CMK (cell line): Measurements from ENCODE around the gene UACA.
"Not testable (repeated sequence)": the region's sequence is repeated elsewhere in the genome, so short reads cannot be mapped to it uniquely, and the experiment has no call there.

ENCODE experiments used
- DNase-seq: peaks from one replicate; pipeline ENCODE4 v3.0.0-alpha.2; 2010; ENCODE audit warnings: low read depth

The UACA gene, protein sequence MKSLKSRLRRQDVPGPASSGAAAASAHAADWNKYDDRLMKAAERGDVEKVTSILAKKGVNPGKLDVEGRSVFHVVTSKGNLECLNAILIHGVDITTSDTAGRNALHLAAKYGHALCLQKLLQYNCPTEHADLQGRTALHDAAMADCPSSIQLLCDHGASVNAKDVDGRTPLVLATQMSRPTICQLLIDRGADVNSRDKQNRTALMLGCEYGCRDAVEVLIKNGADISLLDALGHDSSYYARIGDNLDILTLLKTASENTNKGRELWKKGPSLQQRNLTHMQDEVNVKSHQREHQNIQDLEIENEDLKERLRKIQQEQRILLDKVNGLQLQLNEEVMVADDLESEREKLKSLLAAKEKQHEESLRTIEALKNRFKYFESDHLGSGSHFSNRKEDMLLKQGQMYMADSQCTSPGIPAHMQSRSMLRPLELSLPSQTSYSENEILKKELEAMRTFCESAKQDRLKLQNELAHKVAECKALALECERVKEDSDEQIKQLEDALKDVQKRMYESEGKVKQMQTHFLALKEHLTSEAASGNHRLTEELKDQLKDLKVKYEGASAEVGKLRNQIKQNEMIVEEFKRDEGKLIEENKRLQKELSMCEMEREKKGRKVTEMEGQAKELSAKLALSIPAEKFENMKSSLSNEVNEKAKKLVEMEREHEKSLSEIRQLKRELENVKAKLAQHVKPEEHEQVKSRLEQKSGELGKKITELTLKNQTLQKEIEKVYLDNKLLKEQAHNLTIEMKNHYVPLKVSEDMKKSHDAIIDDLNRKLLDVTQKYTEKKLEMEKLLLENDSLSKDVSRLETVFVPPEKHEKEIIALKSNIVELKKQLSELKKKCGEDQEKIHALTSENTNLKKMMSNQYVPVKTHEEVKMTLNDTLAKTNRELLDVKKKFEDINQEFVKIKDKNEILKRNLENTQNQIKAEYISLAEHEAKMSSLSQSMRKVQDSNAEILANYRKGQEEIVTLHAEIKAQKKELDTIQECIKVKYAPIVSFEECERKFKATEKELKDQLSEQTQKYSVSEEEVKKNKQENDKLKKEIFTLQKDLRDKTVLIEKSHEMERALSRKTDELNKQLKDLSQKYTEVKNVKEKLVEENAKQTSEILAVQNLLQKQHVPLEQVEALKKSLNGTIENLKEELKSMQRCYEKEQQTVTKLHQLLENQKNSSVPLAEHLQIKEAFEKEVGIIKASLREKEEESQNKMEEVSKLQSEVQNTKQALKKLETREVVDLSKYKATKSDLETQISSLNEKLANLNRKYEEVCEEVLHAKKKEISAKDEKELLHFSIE (N-terminal part only)

DNA sequence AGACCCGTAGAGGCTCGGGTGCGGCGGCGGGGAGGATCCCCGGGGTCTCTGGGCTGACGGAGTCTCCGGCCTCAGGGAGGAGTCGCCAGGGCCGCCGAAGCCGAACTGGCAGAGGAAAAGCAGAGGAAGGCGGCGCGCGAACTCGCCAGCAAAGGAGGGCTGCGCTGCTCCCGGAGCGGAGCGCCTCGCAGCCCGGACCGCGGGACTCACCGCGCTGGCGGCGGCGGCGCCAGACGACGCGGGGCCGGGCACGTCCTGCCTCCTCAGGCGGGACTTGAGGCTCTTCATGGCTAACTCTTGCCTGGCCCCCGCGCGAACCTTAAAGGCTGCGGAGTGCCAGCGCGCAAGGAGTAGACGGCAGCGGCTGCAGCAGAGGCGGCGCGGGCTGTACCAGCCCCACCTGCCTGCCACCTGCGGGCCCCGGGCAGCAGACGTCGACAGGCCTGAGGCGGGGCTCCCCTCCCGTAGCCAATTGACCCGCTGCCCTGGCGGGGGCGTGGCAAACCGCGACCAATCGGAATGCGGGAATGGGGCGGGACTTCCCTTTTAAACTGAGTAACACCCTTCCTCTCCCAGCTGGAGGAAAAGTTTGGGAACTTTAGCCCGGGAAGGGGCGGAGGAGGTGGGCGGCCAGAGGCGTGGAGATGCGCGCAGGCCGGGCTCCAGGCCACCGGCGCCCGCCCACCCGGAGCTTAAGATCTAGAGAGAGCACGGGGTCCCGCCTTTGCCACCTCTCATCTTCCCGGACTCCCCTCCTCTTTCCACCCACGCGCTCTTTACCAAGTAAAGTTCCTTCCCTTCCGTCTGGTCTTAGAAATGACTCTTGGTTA, at the start of gene UACA:
Gene UACA (minus strand): TSS at position 439 of the 830 bp plus-strand sequence. CDS start 151 bp downstream, at position 288.
- peak; percentile 88 for DNase-seq

DNA sequence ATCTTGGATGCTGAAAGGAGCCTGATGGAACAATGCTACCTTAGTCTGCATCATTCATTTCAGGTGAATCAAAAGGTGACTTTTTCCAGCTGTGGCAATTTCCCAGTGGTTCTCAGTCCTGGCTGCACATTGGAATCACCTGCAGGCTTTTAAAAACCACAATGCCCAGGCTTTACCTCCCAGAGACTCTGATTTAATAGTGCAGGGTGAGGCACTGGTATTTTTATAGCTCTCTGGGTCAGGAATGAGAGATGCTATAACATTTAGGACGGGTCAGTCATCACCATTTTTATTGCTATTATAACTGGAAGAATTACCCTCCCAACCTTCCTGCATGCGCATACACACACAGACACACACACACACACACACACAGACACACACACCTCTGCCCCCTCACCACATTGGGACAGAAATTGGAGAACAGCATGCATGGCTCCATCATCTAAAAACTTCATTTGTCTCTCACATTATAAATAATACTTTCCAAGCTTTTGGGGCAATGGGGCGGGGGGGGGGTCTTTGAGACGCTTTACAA, 49.5 kb upstream of the UACA start:
- DNase-seq, result no peak

DNA sequence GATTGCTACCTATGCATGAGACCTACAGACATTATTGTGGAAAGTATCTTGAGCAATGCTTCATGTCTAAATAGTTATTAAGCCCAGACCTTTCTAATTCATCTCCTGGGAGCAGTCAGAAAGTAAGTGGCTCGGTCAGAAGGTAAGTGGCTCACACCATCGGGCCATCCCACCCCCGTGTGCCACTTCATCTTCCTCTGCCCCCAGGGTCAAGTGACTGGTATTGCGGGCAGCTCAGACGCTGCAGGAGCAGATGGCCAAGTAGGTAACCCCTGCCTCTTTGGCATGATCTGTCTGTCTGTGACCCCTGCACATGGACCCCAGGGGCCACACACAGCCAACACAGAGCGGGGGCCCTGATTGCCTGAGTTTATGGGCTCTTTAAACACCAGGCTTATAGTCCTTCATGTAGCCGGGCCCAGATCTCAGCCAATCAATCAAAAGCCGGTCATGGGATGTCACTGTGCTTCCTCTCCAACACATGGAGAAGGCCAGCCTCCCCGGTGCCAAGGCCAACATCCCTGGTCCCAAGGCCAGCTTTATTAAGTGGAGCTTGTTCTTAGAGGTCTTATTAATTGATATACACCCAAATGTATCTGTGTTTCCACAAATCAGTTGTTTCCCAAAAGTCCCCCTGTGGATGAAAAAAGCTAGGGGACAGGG, 47.7 kb upstream of the UACA start:
- DNase-seq, result no peak

DNA sequence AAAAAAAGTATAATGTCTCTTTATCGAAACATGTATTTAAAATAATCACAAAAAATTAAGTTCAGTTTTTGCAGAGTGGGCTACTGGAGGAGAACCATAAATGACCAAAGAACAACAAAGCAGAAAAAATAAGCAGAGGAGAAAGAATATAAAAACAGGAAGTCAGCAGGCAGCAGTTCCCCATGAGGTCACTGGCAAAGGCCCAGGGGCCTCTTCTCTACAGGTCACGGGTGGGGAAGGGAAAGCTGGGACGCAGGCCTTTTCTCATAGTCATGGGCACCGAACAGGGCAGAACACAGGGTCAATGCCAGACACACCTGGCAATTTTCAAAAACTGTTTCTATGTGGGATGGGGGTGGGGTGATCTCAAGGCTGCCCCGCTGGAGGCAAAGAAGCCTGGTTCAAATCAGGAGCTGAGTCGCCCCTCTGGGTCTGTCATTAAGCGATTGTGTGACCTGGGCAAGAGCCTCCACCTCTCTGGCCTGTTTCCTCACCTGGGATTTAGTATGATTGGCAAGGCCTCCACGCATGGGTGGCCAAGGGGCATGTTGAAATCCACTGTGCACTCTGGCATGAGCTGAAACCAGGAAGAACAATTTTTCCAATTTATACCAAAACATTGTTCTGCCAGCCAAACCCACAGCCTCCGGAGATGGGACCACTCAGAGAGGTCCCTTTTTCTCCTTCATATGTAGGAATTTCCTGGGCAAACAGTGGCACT, 43.8 kb upstream of the UACA start:
- DNase-seq, result no peak

DNA sequence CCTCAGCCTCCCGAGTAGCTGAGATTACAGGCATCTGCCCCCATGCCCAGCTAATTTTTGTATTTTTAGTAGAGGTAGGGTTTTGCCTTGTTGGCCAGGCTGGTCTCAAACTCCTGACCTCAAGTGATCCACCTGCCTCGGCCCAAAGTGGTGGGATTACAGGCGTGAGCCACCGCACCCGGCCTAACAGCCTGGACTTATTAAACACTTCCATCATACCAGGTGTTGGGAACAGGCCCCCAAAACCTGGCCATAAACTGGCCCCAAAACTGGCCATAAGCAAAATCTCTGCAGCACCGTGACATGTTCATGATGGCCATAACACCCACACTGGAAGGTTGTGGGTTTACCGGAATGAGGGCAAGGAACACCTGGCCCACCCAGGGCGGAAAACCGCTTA, 41.0 kb upstream of the UACA start:
- DNase-seq, result not testable (repeated sequence)

DNA sequence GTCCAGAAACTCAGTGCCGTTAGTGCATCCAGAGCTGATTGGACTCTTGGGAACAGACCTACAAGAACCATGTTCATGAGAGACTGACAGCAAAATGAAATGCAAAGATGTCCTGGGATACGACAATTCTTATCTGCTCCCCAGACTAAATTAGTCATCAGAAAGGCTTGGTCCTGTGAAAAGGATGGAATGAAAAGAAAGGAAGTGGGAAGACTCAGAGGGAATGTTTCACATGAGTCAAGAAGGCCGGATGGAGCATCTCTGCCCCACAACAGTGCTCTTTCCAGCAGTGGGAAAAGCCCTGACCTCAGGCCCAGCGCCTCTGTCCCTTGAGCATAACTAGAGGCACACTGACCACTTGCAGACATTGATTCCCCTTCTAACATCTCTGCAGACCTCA, 39.3 kb upstream of the UACA start:
- no peak for DNase-seq

DNA sequence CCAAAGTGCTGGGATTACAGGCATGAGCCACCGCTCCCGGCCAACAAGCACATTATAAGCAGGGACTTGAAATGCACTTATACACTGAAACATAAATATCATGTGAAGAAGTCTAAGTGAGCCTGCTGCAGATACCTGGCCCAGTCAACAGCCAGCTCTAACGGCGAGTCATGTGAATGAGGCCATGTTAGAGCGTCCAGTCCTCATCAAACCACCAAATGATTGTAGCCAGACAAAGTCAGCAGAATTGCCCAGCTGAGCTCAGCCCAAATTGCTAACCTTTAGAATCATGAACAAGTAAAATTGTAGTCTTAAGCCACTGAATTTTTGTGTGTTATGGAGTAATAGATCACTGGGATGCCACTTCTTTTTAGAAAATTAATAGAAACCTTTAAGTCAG, 37.8 kb upstream of the UACA start:
- DNase-seq, result no peak

DNA sequence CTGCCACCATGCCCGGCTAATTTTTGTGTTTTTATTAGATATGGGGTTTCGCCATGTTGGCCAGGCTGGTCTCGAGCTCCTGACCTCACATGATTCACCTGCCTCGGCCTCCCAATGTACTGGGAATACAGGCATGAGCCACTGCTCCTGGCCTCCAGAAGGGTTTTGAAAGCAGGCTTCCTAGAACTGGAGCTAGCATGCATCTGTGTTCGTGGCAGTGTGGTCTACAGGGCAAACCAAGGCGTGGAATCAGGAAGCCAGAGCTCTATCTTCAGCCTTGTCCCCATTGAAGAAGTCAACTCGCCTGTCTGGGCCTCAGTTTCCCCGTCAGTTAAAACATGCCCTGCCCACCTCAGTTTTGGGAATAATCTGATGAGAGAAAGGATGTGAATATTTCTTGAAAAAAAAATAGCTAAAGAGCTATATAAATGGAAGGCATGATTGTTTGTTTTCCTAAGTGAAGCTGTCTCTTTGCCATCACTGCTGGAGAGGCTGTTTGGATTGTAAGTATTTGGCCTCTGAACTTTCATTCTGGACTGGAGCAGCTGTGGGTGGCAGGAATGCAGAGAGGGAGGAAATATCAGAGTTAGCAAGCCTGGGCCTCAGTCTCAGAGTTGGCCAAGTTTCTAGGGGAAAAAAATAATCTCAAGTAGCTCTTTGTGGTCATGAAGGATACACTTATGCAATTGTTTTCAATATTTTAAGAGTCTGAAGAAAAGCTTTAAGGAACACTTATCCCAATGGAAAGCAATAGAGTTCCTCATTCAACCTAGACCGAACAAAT, 36.5 kb upstream of the UACA start:
- DNase-seq, result no peak

DNA sequence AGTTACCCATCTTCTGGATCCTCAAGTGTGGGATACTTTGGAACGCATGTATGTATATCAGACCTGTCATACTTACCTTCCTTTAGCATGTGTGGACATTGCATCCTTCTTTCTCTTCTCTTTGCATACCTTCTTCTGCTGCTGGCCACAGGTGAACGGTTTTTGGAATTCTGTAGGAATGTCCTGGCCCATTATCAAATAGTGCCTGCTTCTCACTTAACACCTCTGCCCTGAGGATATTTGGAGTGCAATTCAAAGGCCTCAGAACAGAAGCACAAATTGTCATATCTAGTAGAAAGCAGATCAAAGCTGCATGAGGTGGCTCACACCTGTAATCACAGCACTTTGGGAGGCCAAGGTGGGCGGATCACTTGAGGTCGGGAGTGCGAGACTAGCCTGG, 34.1 kb upstream of the UACA start:
- no peak for DNase-seq

DNA sequence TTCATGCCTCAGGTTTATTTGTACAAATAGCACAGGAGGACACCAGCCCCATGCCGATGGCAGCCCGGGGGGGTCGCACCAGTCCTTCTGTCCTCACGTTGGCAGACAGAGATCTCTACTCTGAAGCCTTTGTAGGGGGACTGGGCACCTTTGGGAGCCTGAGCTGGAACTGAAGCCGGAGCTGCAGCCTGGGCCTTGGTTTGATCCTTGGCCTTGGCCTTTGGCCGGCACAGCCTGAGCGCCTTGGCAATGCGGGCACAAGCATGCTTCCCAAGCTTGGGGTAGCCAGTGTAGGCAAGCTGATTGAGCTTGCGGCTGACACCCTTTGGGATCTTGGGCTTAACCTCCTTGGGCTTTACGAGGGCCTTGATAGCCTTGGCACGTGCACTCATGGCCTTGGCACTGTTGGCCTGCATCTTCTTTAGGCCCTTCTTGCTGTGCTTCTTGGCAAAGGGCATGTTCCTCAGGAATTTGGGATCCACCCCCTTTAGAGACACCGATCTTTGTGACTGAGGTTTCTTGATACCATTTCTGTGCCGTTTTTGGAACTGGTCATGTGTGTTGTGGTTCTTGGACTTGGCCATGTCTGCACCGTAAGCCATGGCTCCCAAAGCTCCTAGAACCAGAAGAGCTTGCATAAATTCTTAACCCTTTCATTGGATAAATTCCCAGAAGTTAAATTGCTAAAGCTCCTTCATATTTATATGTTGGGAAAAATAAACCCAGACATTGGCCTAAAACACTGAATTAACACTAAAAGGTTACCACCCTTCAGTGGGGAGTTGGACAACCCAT, 33.4 kb upstream of the UACA start:
- no peak for DNase-seq

DNA sequence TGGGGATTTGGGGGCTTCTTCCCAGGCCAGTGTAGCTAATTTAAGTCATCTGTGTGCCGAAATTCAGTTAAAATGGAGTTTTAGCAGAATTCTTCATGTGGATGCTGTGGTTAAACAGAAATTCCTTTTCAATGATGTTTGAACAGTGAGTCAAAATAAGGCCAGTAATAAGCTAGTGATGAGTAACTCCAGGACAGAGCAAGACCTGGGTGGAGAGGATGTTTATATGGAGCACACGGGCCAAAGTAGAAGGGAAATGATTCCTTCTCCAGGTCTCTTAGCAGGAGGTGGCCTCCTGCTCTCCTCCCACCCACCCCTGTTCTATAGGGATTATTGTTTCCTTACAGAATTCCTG, 31.9 kb upstream of the UACA start:
- DNase-seq, result no peak

DNA sequence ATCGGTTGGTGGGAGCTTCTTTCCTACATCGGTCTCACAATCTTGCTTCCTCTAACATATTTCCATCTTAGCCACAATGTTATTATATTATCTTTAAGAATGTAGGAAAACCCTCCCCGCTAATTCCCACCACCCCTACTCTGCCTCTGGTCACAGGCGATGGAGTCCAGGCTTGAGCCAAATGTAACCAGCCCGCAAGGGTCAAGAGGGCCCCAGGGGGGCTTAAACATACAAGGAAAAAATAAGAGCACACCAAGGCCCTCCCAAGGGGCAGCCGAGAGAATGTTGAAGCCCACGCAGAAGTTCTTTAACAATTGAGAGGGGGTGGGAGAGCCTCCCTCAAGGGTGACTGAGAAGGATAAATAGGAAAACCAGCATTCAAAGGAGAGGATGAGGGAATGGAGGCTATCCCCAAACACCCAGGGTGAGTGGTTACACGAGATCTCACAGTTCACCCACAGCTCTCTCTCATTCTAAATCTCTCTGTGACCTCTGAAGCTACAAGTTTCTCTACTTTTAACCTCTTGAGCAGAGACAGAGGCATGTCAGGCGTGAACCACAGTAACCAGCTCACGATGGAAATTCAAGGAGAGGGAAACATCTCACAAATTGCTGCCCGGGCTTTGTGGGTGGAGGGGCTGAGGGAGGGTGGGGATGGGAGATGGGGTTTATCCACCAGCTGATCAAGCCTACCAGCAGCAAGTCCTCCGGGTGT, 31.4 kb upstream of the UACA start:
- DNase-seq, result no peak

DNA sequence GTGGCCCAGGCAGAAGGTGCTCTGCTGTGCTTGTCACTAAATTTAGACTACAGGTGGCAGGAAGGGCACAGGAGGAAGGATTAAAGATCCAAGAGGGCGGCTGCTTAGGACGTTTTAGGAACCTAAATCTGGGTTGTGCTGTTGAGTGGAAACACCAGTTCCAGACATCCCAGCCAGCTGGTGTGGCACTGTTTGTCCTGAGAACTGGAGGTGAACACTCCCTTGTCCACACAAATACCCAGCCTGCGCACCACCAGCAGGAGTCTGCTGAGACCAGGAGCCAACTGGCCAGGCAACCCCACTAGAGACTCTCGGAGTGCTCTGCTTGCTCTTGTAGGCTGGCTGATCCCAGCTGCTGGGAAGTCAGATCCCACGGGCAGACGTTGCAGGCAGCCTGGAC, 30.3 kb upstream of the UACA start:
- DNase-seq, result no peak

DNA sequence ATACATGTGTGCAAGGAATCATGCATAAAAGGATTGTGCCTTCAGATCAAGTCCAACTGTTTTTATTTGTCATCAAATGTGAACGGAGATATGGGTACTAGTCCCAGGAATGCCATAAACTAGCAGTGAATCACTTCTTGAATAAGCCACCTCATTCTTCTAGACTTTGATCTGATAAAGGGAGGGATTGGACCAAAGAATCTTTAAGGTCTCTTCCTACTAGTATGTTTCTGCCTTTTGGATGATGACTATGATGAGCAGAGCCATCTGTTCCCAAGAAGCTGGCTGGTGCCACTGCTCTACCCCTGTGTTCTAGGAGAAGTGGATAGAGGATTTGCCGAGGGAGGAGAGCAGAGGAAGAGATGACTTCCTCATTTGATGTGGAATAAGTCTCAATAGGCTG, 28.8 kb upstream of the UACA start:
- DNase-seq, result no peak

DNA sequence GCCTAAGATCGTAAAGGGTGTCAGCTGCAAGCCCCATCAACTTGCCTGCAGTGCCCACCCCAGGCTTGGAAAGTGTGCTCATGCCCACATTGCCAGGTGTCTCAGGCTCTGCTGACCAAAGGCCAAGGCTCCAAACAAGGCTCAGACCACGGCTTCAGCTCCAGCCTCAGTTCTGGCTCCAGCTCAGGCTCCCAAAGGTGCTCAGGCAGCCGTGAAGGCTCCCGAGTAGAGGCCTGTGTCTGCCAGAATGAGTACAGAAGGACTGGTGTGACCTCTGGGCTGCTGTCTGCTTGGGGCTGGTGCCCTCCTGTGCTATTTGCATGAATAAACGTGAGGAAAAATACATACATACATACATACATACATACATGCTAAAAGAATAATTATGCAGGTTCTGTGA, 27.9 kb upstream of the UACA start:
- no peak for DNase-seq

DNA sequence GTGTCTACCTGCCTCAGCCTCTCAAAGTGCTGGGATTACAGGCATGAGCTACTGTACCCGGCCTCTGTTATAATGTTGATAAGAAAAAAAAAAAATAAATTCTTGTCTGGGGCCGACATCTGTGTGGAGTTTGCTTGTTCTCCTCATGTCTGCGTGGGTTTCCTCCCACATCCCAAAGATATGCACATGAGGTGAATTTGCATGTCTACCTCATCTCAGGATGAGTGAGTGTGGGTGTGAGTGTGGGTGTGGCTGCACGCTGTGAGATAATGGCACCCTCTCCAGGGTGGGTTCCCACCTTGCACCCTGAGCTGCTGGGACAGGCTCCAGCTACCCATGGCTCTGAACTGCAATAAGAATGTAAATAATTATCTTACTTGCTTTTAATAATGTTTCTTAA, 25.9 kb upstream of the UACA start:
- no peak for DNase-seq

DNA sequence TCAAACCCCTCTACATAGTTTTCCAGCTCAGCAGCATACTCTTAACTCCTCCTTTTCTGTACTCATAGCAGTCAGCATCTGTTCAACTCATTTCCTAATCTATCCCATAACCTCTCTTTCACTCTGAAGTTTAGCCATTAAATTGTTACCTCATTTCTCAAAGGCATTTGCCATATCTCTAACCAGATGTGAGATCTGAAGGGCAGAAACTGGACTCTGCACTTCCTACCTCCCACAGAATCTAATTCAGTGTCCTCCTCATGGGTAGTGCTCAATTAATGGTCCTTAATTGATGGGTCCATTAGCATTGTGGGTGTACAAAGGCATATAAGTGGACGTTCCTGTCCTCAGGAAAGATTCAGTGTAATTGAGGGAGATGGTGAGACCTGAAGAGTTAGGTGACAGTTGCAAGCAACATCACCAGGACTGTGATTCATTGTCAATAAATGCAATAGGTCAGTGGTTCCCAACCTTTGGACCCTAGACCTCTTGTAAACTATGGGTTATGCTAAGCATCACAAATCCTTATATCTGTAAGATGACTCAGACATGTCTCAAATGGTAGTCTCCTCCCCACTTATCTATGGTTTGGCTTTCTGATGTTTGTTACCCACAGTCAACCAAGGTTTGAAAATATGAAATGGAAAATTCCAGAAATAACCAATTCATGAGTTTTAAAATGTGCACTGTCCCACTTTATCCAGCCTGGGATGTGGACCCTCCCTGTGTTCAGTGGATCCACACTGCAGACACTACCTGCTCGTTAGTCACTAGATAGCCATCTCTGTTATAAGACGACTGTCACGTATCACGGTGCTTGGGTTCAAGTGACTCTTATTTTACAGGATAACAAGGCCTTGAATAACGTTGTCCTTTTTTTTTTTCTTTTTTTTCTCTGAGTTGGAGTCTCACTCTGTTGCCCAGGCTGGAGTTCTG, 25.0 kb upstream of the UACA start:
- DNase-seq, result no peak
